Embryonic facial prominence (tissue), 1 donor: ENCODE measurements around the gene KIAA1958.
"Not testable (repeated sequence)": the region's sequence is repeated elsewhere in the genome, so short reads cannot be mapped to it uniquely, and the experiment has no call there.

ENCODE experiments used
- DNase-seq: peaks from one replicate; pipeline ENCODE4 v3.0.0-alpha.2; 2016; ENCODE audit errors: extremely low spot score

KIAA1958 gene

DNA sequence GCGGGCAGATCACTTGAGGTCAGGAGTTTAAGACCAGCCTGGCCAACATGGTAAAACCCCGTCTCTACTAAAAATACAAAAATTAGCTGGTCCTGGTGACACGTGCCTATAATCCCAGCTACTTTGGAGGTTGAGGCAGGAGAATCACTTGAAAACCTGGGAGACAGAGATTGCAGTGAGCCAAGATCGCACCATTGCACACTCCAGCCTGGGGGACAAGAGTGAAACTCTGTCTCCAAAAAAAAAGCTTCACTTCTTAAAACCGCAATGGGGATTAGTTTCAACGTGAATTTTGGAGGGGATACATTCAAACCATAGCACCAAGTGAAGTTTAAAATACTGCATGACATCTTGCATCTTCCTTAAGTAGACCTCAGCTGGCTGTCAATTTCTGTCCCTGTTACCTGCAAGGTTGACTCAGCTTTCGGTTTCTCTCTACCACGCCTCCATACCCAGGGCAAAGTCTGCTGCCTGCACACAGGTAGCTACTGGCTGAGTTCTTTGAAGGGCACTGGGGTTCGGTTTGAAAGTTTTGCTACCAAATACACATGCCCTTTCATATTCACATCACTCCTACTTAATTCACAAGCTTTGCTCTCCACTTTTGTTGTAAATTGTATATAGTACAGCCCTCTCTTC lies 69.3 kb downstream of the KIAA1958 start:
- no peak for DNase-seq

DNA sequence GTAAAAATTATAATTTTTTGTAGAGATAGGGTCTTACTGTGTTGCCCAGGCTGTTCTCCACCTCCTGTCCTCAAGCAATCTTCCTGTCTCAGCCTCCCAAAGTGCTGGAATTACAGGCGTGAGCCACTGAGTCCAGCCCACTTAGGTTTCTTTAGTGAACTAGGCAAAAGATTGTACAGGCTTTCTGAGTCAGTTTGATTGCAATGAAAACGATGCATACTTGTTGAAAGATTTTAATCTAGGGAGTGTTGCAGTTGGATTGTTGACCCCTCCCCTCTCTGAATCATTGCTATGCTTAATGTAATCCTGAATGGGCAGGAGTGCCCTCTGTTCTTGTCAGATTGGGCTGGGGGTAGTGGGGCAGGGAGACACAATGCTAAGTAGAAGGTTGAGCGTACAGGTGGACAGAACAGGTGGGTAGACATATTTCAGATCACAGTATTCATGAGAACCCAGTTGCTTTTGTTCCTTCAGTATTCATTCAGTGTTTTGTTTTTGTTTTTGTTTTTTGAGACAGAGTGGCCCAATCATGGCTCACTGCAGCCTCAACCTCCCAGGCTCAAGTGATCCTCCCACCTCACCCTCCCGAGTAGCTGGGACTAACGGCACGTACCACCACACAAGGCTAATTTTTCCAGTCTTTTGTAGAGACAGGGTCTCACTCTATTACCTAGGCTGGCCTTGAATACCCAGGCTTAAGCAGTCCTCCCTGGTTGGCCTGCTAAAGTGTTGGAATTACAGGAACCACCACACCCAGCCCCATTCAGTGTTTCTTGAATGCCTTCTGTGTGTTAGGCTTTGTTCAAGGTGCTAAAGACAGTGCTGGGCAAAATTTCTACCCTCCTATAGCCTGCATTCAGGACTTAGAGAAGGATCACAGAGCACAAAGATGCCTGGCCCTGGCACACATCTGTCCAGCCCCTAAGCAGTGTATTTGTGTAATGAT lies 70.1 kb downstream of the KIAA1958 start:
- DNase-seq = no peak

DNA sequence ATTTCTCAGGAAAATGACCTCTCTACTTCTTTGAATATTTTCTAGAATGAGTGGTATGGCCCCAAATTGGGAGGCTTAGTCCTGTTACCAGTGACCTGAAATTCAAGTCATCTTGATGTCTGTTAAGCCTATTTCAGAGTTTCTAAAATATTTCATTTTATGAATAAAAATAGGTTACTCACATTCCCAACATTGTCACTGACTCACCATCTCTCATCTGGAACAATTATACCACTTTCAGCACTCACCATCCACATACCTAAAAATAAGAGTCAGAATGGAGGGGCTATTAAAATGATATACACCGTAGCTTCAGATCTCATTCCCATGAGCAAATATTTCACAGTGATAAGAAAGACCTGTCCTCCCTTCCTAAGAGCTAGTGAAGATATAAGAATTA lies 71.8 kb downstream of the KIAA1958 start:
- no peak for DNase-seq

DNA sequence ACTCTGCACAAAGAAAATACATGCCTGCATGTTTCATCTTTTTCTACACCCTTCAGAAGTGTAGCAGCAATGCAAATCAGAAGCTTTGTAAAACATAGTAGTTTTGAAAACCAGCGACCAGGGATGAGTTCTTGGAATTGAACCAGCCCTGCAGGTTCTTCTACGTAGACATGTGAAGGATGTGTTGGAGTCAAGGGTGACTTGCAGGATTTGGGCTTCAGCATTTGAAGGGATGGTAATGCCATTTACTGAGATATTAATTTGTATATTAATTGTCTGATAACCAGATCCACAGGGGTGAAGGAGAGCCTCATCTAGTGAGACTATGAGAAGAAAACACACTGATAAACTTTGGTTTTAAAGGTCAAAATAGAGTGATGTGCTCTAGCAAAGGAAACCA lies 72.4 kb downstream of the KIAA1958 start:
- DNase-seq = no peak

DNA sequence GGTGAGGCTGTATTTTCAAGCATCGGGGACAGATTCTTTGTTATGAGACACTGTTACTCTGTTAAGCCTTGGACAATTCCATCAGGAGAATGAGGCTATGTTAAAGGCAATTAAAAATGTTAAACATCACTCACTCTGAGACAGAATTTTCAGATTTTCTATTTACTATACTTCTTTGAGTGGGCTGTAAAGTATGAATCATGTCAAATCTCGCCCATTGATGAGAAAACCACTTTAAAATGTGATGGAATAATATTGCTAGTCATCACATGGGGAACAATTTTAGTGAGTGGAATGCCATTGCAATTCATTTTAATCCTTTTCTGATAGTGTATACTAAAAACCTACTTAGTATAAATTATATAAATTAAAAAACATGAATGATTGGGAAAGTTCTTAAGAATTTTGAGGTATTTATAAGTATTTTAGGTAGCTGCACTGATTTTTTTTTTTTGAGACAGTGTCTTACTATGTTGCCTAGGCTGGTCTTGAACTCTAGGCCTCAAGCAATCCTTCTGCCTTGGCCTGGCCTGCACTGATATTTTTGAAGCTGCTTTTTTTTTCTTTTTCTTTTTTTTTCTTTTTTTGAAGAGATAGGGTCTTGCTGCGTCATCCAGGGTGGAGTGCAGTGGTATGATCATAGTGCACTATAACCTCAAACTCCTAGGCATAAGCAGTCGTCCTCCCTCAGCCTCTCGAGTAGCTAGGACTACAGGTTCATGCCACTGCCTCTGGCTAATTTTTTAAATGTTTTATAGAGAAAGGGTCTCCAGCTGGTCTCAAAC lies 73.2 kb downstream of the KIAA1958 start:
- no peak for DNase-seq

DNA sequence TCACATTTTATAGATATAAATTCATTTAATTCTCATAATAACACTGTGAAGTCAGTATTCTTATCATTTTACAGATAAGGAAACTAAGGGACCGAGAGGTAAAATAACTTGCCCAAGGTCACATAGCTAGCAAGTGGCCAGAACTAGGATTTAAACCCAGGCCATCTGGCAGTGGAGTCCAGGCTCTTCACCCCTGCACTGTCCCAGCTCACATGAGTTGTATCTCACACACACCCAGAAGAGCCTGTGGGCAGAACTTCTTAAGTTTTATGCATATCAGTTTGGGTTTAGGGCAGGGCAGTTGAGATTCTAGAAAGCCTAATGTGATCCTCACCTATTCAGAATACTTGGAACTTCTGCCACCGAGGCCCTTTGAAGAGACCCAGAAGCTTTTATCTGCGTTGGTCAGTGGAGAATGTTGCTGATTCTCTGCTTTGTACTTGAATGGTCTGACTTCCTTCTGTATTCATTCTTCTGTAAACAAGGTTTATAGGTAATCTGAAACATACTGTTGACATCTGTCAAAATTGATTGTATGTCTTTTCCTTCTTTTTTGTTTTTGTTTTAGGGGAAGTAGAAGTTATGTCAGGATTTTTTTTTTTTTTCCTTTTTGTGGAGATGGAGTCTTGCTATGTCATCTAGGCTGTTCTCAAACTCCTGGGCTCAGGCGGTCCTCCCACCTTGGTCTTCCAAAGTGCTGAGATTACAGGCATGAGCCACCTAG lies 75.8 kb downstream of the KIAA1958 start:
- no peak for DNase-seq

DNA sequence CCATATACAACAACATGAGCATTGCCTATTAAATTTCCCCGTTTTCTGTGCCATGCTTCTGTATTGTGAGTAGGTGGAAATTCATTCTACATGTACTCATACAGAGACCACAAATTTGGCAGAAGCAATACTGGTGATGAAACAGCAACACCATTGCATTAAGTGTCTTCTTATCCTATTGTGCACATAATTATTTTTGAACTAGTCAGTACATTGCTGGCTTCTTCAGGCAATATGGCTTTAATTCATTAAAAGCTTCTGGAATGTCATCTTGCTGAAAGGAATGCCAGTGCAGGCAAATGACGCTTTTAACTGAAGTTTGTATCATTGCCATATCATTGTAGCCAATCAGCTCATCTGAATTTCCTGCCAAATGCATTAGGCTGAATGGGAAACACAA lies 82.6 kb downstream of the KIAA1958 start:
- DNase-seq = no peak

DNA sequence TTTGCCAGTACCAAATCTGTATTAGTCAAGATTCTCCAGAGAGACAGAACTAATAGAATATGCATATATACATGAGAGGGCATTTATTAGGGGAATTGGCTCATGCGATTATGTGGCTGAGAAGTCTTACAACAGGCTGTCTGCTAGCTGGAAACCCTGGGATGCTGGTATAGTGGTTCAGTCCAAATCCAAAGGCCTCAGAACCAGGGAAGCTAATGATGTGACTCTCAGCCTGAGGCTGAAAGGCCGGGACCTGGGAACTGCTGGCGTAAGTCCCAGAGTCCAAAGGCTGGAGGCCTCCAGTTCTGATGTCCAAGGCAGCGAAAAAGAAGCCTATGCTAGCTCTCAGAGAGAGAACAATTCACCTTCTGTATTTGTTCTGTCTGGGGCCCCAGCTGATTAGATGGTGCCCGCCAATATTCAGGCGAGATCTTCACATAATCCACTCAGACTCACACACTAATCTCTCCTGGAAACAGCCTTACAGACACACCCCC lies 84.1 kb downstream of the KIAA1958 start:
- DNase-seq = no peak

DNA sequence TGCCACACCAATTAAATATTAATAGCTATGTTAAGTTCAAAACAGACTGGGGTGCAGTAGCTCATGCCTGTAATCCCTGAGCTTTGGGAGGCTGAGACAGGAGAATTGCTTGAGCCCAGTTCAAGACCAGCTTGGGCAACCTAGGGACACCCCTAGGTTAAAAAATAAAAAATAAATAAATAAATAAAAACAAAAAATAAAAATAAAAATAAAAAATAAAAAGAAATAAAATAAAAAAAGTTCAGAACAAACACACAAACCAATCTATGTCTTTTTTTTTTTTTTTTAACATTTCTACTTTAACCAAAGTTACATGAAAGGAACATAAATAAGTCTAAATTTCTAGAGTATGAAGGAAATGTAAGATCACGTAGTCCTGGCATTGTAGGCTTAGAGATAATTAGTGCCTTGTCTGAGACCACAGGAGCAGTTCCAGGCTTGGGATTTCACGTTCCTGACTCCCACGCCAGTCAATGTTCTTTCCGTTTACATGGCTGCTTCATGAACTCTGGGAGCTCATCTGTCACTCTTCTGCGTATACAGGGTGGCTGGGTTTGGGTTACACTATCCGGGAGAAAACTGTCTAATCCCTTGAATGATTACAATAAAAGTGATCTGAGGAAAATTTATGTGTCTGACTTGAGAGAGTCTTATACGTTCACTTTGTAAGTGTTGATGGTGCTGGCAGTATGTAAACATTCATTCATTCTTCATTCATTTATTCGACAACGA lies 85.2 kb downstream of the KIAA1958 start:
- DNase-seq = no peak

DNA sequence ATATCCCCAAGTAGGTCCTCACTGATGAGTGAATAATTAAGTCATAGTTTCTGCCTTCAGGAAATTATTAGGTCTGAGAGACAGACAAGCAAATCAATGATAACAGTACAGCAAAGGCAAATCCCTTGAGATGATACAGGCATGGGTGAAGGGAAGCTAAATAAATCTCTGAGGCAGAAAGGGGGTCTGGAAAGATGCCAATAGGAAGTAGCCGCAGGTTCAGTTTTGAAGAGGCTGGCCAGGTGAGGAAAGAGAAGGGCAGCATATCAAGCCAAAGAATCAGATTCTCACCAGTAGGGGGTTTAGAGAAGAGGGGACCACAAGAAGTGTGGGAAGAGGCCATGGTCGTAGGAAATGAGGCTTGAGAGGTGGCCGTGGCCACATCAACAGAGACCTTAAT lies 85.8 kb downstream of the KIAA1958 start:
- no peak for DNase-seq

DNA sequence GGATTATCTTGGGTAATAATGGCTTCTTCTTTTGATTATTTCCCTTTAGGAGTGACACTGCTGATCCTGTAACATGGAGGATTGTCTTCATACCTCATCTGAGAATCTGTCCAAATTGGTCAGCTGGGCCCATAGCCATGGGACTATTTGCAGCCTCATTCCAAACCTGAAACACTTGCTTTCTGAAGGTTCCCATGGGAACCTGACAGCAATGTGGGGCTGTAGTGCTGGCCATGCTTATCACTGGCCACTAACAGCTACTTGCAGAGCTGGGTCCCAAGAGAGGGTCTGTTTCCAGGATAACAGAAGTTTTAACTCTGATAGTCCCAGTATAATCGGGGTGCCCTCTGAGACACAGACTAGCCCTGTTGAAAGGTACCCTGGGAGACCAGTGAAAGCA lies 87.4 kb downstream of the KIAA1958 start:
- DNase-seq = no peak

DNA sequence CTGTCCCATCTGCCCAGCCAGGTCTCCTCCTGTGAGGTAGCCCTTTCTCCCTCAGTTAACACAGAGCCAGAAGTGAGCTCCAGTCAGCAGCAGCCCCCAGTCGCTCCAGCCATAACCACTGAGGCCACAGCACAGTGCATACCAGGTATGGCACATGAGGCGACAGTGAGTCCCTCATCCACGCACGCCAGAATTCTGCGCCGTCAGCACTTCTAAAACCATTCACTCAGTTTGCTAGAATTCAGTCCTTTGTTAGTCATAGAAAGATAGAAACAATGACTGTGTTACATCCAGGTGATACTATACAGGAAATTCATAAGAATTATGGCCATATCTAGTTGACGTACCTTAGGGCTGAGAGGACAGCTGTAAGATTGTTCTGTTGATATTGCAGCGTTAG lies 88.5 kb downstream of the KIAA1958 start:
- no peak for DNase-seq

DNA sequence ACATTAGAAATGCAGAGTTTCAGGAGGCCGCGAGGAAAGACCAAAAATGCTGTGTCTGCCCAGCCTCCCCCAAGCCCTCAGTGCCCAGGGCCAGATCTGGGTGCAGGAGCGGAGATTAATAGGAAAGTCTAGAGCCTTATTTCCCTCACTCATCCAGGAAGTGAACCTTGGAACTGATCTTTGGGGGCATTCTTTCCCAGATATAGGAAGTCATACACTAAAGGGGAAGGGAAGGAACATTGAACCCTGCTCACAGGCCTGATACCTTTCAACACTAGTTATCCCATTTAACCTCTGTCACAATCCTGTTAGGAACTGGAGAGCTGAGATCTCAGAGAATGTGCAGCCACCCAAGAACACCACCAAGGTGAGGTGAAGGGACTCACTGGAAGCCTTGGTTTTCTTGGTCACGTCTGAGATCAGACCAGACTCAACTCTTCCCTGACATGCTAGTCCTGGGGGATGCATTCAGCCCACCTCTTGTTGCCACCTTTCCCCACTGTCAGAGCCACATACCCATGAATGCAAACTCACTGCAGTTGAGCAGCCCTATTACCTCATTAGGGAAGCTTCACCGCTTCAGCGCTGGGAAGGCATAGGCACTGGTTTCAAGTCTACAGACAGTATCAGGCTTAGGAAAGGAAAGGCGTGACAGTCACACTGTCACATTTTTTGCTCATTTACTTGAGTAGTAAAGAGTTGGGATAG lies 95.0 kb downstream of the KIAA1958 start:
- DNase-seq = no peak

DNA sequence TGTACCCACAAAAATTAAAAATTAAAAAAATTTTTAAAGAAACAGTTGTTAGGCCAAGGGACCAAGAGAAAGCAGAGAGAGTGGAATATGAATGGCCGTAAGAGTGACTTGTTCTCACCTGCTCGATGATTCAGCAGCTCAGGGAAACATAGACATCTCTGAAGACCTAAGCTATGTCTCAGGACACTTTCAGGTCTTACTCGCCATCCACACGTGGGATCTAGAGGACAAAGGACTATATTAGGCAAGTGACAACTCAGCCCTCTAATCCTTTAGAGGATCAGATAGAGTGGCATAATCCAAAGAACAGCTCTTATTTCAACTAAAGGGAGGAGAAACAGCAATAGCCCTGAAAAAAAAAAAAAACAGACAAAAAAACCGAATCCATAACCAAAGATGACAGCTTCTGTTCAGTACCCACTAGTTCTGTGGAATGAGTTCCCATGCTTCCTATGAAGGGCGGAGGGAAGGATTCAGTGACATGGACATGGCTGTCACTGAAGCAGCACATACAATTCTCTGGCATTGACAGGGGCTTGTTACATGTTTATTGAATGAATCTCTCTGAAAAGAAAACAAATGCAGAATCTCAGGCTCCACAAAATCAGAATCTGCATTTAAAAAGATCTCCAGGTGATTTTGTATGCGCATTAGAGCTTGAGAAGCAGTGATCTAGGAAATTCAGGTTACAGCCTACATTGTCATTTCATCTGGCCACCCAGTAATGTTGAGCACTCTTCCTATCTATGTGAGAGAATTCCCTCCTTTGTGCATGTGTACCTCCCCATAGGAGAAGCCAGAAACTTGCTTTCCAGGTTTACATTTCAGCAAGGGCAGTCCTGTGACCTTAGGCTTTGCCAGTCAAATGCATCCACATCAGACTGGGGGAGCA lies 96.0 kb downstream of the KIAA1958 start:
- no peak for DNase-seq

DNA sequence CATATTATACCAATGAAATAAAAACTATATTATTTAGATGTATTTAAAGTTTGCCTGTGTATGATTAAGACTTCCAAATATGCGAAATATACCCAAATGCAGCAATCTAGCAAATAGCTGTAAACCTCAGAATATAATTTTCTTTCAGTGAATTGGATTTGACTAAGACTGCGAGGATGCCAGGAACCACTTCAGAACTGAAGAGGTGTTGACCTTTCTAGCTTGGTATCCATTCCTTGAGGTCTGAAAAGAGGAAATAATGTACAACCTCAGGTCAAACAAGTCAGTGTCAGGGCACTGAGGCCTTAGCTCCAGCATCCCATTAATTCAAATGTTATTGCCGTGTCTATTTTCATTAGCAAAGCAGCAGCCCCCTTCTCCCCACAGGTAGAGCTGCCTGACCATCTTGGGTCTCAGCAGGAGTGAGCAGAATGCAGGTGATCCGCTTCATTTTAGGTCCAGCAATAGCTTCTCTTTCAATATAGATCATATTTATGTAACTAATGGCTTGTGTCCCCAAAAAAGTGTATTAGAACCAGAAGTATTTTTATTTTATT lies 100.0 kb downstream of the KIAA1958 start:
- no peak for DNase-seq

DNA sequence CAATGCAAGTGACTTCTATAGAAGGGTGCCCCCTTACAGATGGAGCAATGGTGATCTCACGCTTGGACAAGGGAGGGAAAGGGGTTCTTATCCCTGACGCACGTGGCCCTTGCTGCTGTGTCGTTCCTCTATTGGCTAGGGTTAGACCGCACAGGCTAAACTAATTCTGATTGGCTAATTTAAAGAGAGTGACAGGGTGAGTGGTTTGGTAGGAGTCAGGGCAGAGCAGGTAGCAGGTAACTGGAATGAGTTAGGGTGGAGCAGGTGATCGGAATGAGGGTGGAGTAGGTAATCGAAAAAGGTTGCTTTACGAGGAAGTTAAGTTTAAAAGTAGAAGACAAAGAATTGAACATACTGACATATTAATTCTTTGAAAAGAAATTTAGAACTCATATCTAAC lies 105.2 kb downstream of the KIAA1958 start:
- not testable (repeated sequence) for DNase-seq

DNA sequence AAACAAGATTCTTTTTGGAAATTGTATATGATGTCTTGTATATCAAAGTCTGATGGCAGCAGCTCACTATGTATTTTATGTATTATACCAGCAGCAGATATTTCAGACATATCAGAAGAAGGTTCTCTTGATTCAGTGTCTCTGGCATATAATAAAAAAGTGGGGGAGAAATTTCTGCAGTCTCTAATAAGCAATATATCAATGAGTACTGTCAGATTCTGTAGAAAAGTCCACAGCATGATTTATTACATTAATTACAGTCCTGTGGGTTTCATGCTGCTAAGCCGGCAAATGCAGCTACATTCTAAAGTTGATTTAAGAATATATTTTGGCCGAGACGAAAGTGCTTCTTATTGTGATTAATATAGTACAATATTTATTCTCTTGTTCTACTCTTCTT lies 113.1 kb downstream of the KIAA1958 start:
- DNase-seq = no peak

DNA sequence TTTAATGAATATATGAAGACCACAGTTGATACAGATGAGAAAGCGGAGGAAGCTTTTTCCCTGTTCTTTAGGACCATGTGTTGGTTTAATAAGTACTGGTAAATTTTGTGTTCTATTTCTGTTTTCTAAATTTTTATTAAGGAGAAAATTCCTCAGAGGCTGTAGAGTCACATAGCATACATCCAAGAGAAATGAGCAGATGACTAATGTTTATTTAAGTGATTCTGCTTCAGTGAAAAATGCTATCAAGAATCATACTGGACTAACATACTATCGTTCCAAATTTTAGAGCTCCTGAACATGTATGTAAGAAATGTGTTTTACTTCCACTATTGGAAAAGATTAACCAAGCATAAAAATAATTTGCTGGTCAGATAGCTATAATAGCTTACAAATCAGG lies 115.0 kb downstream of the KIAA1958 start:
- DNase-seq = no peak

DNA sequence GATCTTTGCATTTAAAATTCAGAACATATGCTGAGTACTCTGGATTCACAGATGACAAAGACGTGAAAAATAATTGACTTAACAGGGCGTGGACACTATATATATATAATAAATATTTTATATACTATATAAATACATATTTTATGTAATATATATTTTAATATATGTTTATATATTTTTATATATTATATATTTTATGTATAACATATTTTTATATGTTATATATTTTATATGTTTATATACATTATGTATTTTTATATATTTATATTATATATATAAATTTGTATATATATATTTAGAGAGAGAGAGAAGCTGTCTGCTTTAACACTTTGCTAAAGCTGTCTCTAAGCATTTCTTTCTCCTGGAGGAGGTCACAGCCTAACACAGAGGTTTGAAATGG lies 118.2 kb downstream of the KIAA1958 start:
- no peak for DNase-seq
